Heart left ventricle (tissue), 16 donors: Measurements from ENCODE around the gene EYS. TPM values are rescaled to one million over a fixed set of nuclear protein-coding genes. Genes with fewer than 3 reads are reported as not detected.
"Not testable (repeated sequence)": the region's sequence is repeated elsewhere in the genome, so short reads cannot be mapped to it uniquely, and the experiment has no call there.

Experiments used
- ATAC-seq, 4 donors: fragments of 200-7000 bp; cut with Tn5 transposase; one replicate each; pipeline ENCODE4 v1.9.1; 2020 to 2022; ENCODE audit warnings: moderate library complexity in 4 of 4, mild to moderate bottlenecking in 3 of 4, moderate number of reproducible peaks in 1 of 4
- DNase-seq, 5 donors: peaks; one replicate each; pipeline ENCODE4 v3.0.0-alpha.2; 2020
- H3K27ac ChIP-seq, 12 donors: fragments of 200-600 bp; sonication (generic) in 4 of 12; one replicate each; pipeline versions ENCODE4 v1.5.0 to v1.8.0; 2016 to 2022; ENCODE audit warnings: mild to moderate bottlenecking in 2 of 12
- H3K27me3 ChIP-seq, 9 donors: fragments of 200-600 bp; sonication (generic) in 2 of 9; one replicate each; pipeline versions ENCODE4 v1.5.1 to v1.8.0; 2016 to 2022; ENCODE audit warnings: mild to moderate bottlenecking in 3 of 9
- H3K36me3 ChIP-seq, 9 donors: fragments of 200-600 bp; sonication (generic) in 2 of 9; one replicate each; pipeline versions ENCODE4 v1.5.0 to v1.8.0; 2018 to 2022; ENCODE audit warnings: mild to moderate bottlenecking in 2 of 9
- H3K4me1 ChIP-seq, 12 donors: fragments of 200-600 bp; sonication (generic) in 4 of 12; one replicate each; pipeline versions ENCODE4 v1.5.0 to v1.8.0; 2016 to 2022; ENCODE audit warnings: mild to moderate bottlenecking in 3 of 12
- H3K4me3 ChIP-seq, 12 donors: fragments of 200-600 bp; sonication (generic) in 4 of 12; one replicate each; pipeline versions ENCODE4 v1.5.0 to v1.8.0; 2017 to 2022; ENCODE audit warnings: mild to moderate bottlenecking in 9 of 12, moderate library complexity in 4 of 12
- H3K9me3 ChIP-seq, 12 donors: fragments of 200-600 bp; sonication (generic) in 4 of 12; one replicate each; pipeline versions ENCODE4 v1.5.0 to v1.8.0; 2016 to 2022; ENCODE audit warnings: mild to moderate bottlenecking in 1 of 12
- POLR2A ChIP-seq, 2 donors: fragments of 450-650 bp; IDR thresholded peaks; one replicate each; pipeline ENCODE4 v1.6.1; 2017; ENCODE audit warnings: antibody characterized with exemption in 2 of 2, mild to moderate bottlenecking in 2 of 2, moderate library complexity in 2 of 2
- WGBS, 4 donors: extraction: QIAGEN DNeasy Blood & Tissue Kit in 2 of 4; methylation state at CpG; one replicate each; pipeline versions ENCODE4 v1.1.5 to v1.1.7; 2013 to 2018; 5-methylcytosine and 5-hydroxymethylcytosine counted together
- intact Hi-C, 10 donors: fragments of 100-400 bp; cut with DNase I; formaldehyde crosslinking; loops; one replicate each; pipeline versions ENCODE4 v1.11.1 to v1.14.2; 2022
- polyA plus RNA-seq, 2 donors: library from polyadenylated mRNA; stranded (reverse); fragments of 200-250 nt; gene quantifications; one replicate each; pipeline ENCODE4 v1.2.3, GENCODE V29; 2013
- total RNA-seq, 9 donors: library from RNA; depleted of rRNA in 2 of 9; stranded (reverse); fragments of >200 nt in 2 of 9; fragmentation: NEBNext Ultra II Directional in 3 of 9; extraction: Animal tissue kit (Norgen Biotek cat#: 25700) in 3 of 9; gene quantifications; one replicate each; pipeline versions ENCODE4 v1.1.0 to v1.2.4, GENCODE V29; 2016 to 2023
- TF ChIP-seq, protein P1 (sequence below), 12 donors: fragments of 200-600 bp; sonication (generic) in 4 of 12; IDR thresholded peaks; one replicate each; pipeline versions ENCODE4 v1.5.0 to v1.8.0; 2018 to 2022; ENCODE audit warnings: antibody characterized with exemption in 12 of 12, mild to moderate bottlenecking in 5 of 12
- donor health status: ischemic (EF 13 %, LVEDD 7.1; RV severe dilation, severe dysfunction).
- donor health status: healthy with polysubstance abuse.
- donor health status: DM: no; HTN: yes; CAD: no.
- donor health status: DM: no; HTN: no; CAD: no.
- donor health status: ischemic (EF 25% LVEDD 6.9; RV normal size, moderate dysfunction).
- donor health status: ischemic (EF 25% LVEDD 5.7; RV mildly dilated, moderate dysfunction).
- donor health status: healthy.
- donor health status: DM: yes; HTN: yes; CAD: no.
- donor health status: ischemic (EF 35%, LVEDD 5.7; RV mildly dilated, moderate dysfunction).
- donor health status: nonischemic (EF 11% LVEDD 7.7; RV severe dilation, severe dysfunction).
- donor health status: DM: yes; HTN: yes; CAD: no.
- donor health status: PGD.
- donor health status: ischemic (EF 29% LVEDD 5.4; RV normal size, mild dysfunction).
- donor health status: nonischemic (EF 23%, LVEDD 6.1; RV moderate dilation, normal function).

EYS gene
- total and polyA plus RNA-seq, 11 donors = 0.07 to 0.27 (median 0.08) TPM; not detected in 8

- WGBS, 4 donors = 88 to 94% (median 91%) methylated on average over 2 of the region's 2 CpGs
- intact Hi-C loops = no loop called here
- no peak overlapping the region for H3K4me3 ChIP-seq
- H3K36me3 ChIP-seq = no peaks in the 10 kb centered on the region
- H3K9me3 ChIP-seq = no peaks in the 10 kb centered on the region
- no peaks in the 10 kb centered on the region for H3K4me1 ChIP-seq
- DNase-seq (no peak), ATAC-seq (no peak)
- H3K27ac ChIP-seq = no peak overlapping the region
- no peak for TF ChIP-seq POLR2A (IDR thresholded peaks at IDR 0.05)
- no peaks in the 10 kb centered on the region for H3K27me3 ChIP-seq
Measured at GRCh38 chr6:65006788-65007187, 700.2 kb downstream of the EYS start.

DNA sequence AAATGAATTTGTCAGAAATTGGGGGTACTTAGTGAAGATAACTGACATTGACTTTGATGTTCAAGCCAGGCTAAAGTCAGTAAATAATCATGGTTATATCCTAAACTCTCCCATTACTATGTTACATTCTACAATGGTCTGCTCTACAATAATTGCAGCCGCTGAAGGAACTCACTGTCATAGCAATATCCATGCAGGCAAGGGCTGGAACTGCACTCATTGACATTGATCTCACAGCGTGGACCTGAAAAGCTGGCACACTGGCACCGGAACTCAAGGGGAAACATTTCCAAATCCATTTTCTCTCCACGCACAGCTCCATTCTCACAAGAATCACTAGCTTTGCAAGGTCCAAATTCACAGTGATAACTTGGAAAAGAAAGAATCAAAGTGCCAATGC is 702.7 kb downstream of the EYS start:
- DNase-seq (no peak), ATAC-seq (no peak)
- no peaks in the 10 kb centered on the region for H3K36me3 ChIP-seq
- 89 to 92% (median 90%) methylated on average over 3 to 4 of the region's 4 CpGs for WGBS, 4 donors
- no peak overlapping the region for H3K27ac ChIP-seq
- H3K27me3 ChIP-seq = no peaks in the 10 kb centered on the region
- no peak overlapping the region for H3K4me3 ChIP-seq
- no peak for TF ChIP-seq POLR2A (IDR thresholded peaks at IDR 0.05)
- TF ChIP-seq, protein P1, sequence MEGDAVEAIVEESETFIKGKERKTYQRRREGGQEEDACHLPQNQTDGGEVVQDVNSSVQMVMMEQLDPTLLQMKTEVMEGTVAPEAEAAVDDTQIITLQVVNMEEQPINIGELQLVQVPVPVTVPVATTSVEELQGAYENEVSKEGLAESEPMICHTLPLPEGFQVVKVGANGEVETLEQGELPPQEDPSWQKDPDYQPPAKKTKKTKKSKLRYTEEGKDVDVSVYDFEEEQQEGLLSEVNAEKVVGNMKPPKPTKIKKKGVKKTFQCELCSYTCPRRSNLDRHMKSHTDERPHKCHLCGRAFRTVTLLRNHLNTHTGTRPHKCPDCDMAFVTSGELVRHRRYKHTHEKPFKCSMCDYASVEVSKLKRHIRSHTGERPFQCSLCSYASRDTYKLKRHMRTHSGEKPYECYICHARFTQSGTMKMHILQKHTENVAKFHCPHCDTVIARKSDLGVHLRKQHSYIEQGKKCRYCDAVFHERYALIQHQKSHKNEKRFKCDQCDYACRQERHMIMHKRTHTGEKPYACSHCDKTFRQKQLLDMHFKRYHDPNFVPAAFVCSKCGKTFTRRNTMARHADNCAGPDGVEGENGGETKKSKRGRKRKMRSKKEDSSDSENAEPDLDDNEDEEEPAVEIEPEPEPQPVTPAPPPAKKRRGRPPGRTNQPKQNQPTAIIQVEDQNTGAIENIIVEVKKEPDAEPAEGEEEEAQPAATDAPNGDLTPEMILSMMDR (IDR thresholded peaks at IDR 0.05) = no peak
- no peaks in the 10 kb centered on the region for H3K9me3 ChIP-seq
- intact Hi-C loops = no loop called here
- H3K4me1 ChIP-seq = no peaks in the 10 kb centered on the region

GRCh38 chr6:65002882-65003281 is 704.1 kb downstream of the EYS start:
- intact Hi-C loops, DNase-seq, H3K27ac ChIP-seq, H3K4me1 ChIP-seq, H3K4me3 ChIP-seq, H3K36me3 ChIP-seq, H3K27me3 ChIP-seq, H3K9me3 ChIP-seq, ATAC-seq: not testable (repeated sequence)
- 69 to 89% (median 84%) methylated on average over 4 of the region's 4 CpGs for WGBS, 4 donors

DNA sequence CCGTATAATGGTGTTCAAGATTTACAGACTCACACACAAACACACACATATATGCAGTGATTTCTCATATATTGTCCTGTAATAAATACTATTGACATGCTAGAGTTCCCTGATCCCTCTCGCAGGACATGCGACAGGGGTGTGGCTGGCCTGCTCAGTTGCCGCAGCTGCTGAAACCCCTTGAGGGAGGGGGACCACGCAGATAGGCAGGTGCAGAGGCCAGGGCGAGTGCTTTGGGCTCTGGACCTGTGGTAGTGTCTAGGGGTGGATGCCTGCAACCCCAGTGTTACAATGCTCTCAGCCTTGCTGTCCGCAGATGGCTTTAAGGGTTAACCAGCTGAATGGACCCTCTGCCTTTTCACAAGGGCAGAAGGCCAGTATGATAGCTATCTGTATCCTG is 706.2 kb downstream of the EYS start:
- 80 to 93% (median 86%) methylated on average over 6 to 7 of the region's 7 CpGs for WGBS, 4 donors
- Histone ChIP-seq H3K4me3 (no peak overlapping the region), H3K4me1 (no peaks in the 10 kb centered on the region), H3K27ac (no peak overlapping the region), H3K36me3 (no peaks in the 10 kb centered on the region), H3K27me3 (no peaks in the 10 kb centered on the region), H3K9me3 (no peaks in the 10 kb centered on the region)
- DNase-seq (peak in 1 of 5 donors; percentile 30), ATAC-seq (no peak)
- intact Hi-C loops = no loop called here
- TF ChIP-seq, protein P1 (IDR thresholded peaks at IDR 0.05) = no peak
- TF ChIP-seq POLR2A (IDR thresholded peaks at IDR 0.05) = no peak

DNA sequence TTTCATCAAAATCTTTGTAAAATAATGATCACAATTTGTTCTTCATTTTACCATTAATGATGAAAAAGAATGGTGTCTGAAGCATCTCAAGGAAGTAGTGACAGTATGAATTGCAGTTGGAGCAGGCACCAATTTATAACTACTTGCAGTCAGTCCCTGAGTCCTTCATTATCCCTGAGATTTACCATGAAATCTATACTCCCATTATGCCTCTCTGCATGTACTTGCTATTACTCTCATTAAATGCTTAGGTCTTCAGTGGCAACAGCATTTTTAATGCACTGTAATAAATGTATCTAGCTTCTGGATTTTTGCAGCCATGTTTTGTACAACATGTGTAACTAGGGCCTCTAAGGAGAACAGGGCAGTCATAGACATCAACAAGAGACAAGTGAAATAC is 708.8 kb downstream of the EYS start:
- Histone ChIP-seq H3K4me3 (no peak overlapping the region), H3K27me3 (no peaks in the 10 kb centered on the region), H3K9me3 (no peaks in the 10 kb centered on the region), H3K36me3 (no peaks in the 10 kb centered on the region), H3K4me1 (no peaks in the 10 kb centered on the region), H3K27ac (no peak overlapping the region)
- no peak for DNase-seq
- ATAC-seq = no peak
- TF ChIP-seq POLR2A (IDR thresholded peaks at IDR 0.05) = no peak
- TF ChIP-seq, protein P1 (IDR thresholded peaks at IDR 0.05) = no peak
- intact Hi-C loops = no loop called here
